Vagina (tissue), 2 donors: ENCODE data around the gene SIX3.

Source experiments
- CTCF ChIP-seq, 3 experiments: fragments of 450-650 bp in 2 of 3; fragments of 200-600 bp in 1 of 3; sonication (generic) in 1 of 3; IDR thresholded peaks; one replicate each; pipeline ENCODE4 v1.5.1; 2017 to 2019; ENCODE audit warnings: antibody characterized with exemption in 3 of 3, mild to moderate bottlenecking in 2 of 3, moderate library complexity in 2 of 3
- POLR2A ChIP-seq, 2 donors: fragments of 450-650 bp; IDR thresholded peaks; one replicate each; pipeline ENCODE4 v1.6.1; 2017; ENCODE audit warnings: antibody characterized with exemption in 2 of 2, mild to moderate bottlenecking in 2 of 2, moderate library complexity in 2 of 2

- no peak for TF ChIP-seq CTCF (IDR thresholded peaks at IDR 0.05)
- TF ChIP-seq POLR2A (IDR thresholded peaks at IDR 0.05), result no peak
Observed at GRCh38 chr2:44979581-44979980, 38.1 kb downstream of the SIX3 start.
